GM18951 (cell line): ENCODE results near the gene TBL3.
"Not testable (repeated sequence)": the region's sequence is repeated elsewhere in the genome, so short reads cannot be mapped to it uniquely, and the experiment has no call there.

Source experiments
- POLR2A ChIP-seq: IDR thresholded peaks from 4 replicates; pipeline ENCODE4 v1.6.1; 2011; ENCODE audit warnings: mild to moderate bottlenecking; ENCODE audit not compliant: insufficient read length, insufficient read depth; ENCODE audit errors: extremely low read depth
- in situ Hi-C: fragments of 300-500 bp; cut with MboI; formaldehyde crosslinking; loops from one replicate; pipeline ENCODE4 v1.12.0; 2022; ENCODE audit warnings: low sequenced_read_pairs, mixed read lengths, inconsistent platforms; ENCODE audit not compliant: unreplicated experiment

TBL3 gene

GRCh38 chr16:1971796-1972489, at the start of gene TBL3:
Gene TBL3, plus strand, starts transcription at chr16:1972053. Its CDS starts 112 bp downstream, at chr16:1972165.
- in situ Hi-C loops, result no loop called here
- TF ChIP-seq POLR2A, result peak; percentile 95

GRCh38 chr16:1922357-1922756, 49.5 kb upstream of the TBL3 start:
- no peak for TF ChIP-seq POLR2A
- in situ Hi-C loops, result no loop called here

GRCh38 chr16:1923299-1924034, 48.4 kb upstream of the TBL3 start:
- TF ChIP-seq POLR2A, result no peak
- in situ Hi-C loops, result no loop called here

GRCh38 chr16:1924095-1924494, 47.8 kb upstream of the TBL3 start:
- TF ChIP-seq POLR2A, result no peak
- in situ Hi-C loops, result no loop called here

GRCh38 chr16:1926271-1926670, 45.6 kb upstream of the TBL3 start:
- TF ChIP-seq POLR2A, result no peak
- in situ Hi-C loops, result no loop called here

- TF ChIP-seq POLR2A, result no peak
- in situ Hi-C loops, result no loop called here
Observed at GRCh38 chr16:1929105-1929504, 42.7 kb upstream of the TBL3 start.

- in situ Hi-C loops, result no loop called here
- peak; percentile 20 for TF ChIP-seq POLR2A
Observed at GRCh38 chr16:1929578-1930337, 42.1 kb upstream of the TBL3 start.

GRCh38 chr16:1930338-1930720, 41.5 kb upstream of the TBL3 start:
- in situ Hi-C loops, result no loop called here
- TF ChIP-seq POLR2A, result no peak

GRCh38 chr16:1932050-1933028, 39.5 kb upstream of the TBL3 start:
- in situ Hi-C loops, result no loop called here
- no peak for TF ChIP-seq POLR2A

- TF ChIP-seq POLR2A, result no peak
- in situ Hi-C loops, result no loop called here
Observed at GRCh38 chr16:1933097-1933661, 38.7 kb upstream of the TBL3 start.

- in situ Hi-C loops, result no loop called here
Observed at GRCh38 chr16:1936945-1937479, 34.8 kb upstream of the TBL3 start.

GRCh38 chr16:1938316-1938715, 33.5 kb upstream of the TBL3 start:
- in situ Hi-C loops, result no loop called here
- no peak for TF ChIP-seq POLR2A

More at GRCh38 chr16:1936945-1937479, 34.8 kb upstream of the TBL3 start:
- TF ChIP-seq POLR2A, result no peak

- TF ChIP-seq POLR2A, result no peak
Observed at GRCh38 chr16:1938910-1939309, 32.9 kb upstream of the TBL3 start.

GRCh38 chr16:1939833-1940232, 32.0 kb upstream of the TBL3 start:
- in situ Hi-C loops, result not testable (repeated sequence)

More at GRCh38 chr16:1938910-1939309, 32.9 kb upstream of the TBL3 start:
- in situ Hi-C loops, result no loop called here
